NCI-H2196 (cell line): Measurements from ENCODE around the gene DCP1B.

Source experiments
- DNase-seq: peaks from one replicate; lab custom pipeline; 2025; ENCODE audit not compliant: unreplicated experiment; lab: John Stamatoyannopoulos, UW

Gene DCP1B

DNA sequence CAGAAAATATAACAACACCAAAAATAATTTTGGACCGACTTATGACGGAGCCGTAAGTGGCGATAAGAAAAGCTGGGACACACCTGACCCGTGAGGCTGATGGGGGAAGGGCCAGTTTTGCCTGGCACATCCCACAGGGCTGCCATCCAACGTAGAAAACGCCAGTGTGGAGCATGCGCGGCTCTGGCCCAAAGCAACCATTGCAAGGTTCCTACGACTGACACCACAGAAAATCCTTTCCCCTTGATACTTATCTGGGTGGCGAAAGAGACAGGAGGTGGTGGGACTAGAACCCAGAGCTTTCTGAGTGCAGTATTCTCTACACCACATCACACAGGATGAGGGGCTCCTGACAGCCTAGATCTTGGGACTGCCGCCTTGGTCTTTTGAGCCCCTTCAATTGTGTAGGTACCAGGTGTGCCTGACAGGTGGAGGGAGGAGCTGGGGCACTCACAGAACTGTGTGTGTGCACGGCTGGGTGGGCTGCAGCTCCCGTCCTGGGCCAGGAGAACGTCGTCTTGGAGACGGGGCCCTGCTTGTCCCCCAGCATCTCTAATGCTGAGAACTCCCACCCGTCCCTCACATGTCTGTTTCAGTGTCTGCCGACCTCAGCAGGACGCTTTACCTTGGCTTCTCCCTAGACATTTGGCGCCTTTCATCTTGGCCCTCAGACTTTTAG lies 68.4 kb downstream of the DCP1B start:
- DNase-seq, result no peak

DNA sequence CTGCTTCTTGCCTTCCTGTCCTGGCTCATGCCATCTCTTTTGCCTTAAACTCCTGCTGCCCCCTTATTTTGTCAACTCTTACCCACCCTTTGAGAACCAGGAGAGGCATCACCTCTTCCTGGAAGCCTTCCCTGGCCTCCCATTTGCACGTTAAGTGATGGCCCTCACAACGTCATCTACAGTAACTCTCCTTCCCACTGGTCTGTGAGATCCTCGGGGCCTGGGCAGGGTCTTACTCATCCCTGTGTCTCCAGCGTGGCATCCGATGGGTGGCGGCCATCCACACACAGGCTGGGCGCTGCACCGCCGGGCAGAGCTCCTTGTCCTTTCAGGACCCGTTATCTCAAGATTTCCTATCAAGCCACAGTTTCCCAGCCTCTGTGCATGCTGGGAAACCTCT lies 69.0 kb downstream of the DCP1B start:
- no peak for DNase-seq

DNA sequence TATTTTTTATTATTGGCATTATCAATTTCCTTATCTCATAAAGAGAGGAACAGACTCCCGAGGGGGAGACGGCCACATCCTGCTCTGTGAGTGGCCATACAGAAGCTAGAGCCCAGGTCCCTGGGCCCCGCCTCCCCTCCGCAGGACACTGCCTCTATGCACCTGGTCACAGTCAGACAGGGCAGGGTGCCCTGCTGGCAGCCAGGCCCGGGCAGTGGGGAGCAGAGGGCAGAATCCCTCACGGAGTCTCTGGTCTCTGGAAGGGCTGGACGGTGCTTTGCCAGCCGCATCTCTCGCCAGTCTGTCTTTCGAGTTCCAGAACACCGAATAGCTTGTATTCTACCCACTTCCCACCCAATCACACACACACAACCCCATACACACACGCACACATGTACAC lies 69.4 kb downstream of the DCP1B start:
- DNase-seq, result no peak

DNA sequence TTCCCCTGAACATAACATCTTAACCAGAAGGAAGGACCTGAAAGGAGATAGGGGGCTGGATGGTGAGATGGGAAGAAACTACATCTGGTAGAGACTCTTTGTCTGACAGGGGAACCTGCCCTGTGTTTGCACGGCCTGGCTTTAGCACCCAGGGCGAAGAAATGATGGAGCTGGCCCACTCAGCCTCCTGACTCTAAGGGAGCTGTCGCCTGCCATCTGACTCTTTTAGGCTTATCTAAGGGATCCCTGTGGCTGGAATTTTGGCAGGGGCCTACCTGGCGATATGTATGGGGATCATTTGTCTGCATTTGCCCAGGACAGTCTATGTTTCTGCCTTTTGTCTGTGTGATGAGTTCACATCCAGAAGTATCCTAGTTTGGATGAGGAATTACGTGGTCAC lies 70.2 kb downstream of the DCP1B start:
- no peak for DNase-seq

DNA sequence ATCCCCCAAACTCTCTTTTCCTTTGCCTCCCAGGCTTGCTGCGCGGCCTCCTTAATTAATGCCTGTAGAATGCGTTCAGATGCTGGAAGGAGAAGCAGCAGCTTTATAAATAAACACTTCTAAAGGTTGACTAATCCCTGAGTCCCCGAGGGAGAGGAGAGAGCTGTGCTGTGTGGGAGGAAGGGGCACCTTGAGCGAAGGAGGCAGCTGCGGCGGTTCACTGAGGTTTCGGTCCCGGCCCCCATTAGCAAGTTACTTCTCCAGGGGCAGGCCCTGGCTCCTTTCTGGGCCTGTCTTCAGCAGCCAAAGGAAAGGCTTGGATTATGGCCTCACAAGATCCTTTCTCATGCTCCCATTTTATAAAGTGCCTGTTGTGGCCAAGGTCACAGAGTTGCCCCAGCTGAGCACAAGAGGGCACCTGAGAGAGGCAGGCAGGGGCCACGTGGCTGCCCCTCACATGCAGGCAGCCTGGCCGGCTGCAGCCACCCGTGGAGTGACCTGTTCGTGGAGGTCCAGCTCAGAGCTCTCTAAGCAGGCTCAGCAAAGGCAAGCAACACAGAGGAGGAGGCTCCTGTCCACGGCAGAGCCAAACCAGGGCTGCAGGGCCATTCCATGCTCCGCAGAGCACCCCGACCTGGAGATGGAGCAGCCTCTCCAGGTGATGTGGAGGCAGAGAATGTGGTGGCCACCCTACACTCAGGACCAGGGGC lies 70.8 kb downstream of the DCP1B start:
- DNase-seq, result no peak

DNA sequence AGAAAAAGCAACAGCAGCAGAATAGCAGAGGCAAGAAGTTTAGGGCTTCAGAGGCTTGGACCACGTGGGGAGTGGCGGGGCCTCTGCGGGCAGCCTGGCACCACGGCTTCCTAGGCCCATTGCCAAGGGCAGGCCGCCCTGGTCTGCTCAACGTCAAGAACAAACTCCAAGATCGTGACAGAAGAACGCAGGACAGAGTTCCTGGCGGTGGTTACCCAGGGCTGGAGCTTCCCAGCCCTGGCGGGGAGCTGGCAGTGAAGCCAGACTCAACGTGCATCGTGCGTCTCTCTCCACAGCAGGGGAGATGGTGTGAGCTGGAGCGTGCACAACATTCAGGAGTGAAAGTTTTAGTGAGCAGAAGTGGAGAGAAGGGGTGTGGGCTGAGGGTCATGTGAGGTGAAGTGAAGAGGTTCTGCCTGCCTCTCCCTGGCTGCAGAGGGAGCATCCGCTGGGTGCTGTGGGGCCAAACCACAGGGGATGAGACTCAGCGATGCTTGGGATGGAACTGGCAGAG lies 71.9 kb downstream of the DCP1B start:
- DNase-seq, result no peak

DNA sequence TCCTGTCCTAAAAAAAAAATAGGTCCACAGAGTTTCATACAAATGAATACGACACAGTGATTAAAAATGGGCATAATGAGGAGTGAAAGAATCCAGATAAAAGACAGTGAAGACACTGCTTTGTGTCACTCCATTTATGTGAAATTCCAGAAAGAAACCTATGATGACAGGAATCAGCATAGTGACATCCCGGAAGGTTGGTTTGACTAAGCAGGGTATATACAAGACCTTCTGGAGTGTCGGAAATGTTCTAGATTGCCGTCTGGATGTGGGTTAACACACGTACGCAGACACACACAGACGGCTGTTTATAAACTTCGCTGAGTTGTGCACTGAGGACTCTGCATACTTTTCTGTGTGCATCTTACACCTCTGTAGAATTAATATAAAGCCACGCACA lies 72.6 kb downstream of the DCP1B start:
- DNase-seq, result no peak

DNA sequence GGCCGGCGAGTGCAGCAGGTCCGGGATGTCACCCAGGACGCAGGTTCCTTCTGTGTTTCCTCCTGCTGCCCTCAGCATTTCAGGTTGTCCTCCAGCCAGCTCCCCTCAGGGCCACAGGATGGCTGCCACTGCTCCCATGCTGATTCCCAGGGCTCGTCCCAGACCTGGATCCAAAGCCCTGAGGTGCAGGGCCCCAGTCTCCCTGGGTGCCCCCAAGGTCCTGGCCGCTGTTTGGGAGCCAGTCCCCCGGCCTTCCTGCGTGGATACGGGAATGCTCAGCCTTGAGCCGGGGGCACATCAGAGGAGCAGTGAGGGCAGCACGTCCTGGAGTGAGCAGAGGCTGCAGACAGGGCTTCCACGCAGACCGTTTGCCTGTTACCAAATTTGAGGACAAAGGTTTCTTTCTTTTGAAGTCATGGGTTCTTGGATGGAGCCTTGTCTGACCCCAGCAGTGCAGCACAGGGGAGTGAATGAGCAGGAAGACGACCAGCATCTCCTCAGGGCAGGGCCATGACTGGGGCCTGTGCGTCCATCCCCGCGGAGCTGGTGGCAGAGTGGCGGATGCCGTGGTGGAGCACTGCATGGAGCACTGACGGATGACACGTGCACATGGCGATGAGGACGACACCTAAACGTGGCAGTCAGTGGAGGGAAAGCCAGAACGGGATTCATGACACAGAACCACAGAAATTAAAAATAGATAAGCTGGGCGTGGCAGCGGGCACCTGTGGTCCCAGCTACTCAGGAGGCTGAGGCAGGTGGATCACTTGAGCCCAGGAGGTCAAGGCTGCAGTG lies 73.3 kb downstream of the DCP1B start:
- no peak for DNase-seq

DNA sequence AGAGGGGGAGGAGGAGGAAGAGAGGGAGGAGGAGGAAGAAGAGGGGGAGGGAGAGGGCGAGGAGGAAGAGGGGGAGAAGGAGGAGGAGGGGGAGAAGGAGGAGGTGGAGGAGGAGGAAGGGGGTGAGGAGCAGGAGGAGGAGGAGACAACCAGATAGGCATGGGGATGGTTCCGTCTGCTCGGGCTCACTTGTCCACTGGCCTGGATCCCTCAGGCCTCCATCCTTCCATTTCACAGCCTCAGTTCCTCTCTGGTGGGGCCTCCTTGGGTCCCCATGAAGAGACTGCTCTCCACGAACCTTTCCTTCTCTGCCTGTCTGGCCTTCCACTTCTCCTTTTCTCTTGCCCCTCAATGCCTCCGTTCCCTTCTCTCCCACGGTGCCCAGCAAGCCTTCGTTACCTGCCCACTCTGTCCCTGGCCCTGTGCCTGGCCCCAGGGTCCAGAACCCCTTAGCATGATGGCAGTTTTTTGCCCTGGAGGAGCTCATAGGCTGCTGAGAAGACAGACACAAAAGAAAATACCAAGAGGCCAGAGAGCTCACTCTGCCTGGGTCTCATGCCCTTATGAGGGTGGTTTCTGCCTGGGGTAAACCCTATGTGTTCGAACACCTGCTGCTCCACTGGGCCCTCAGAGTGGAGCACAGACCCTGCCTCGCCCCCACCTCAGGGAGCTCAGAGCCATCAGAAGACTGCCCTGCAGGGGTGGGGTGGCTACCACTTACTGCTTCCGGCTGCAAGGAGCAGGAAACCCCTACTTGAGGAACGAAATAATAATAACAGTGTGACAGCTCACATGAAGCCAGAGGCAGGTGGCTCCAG lies 74.1 kb downstream of the DCP1B start:
- DNase-seq, result no peak

DNA sequence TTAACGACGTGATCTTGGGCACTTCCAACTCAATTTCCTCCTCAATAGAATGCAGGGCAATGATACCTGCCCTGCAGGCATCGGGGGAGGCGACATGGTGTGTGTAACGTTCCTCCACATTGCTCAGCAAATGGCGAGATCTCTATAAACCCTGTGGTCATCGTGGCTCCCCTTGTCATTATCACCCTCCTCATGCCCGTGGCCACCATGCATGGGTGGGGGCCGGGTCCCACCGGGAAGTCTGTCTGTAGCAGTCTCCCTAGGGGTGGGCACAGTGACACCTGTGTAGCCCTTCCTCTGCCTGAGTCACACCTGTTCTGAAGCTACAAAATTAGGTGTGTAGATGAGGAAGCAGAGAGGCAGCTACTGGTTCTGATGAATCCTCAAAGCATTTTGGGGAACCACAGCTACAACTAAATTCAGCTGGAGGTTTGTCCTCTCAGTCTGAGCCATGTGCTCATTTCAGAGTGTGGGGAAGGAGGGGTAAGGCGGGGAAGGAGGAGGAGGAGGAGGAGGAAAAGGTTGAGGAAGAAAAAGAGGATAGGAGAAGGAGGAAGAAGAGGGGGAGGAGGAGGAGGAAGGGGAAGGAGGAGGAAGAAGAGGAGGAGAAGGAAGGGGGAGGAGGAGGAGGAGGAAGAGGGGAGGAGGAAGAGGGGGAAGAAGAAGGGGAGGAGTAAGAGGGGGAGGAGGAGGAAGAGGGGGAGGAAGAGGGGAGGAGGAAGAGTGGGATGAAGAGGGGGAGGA lies 74.8 kb downstream of the DCP1B start:
- no peak for DNase-seq

DNA sequence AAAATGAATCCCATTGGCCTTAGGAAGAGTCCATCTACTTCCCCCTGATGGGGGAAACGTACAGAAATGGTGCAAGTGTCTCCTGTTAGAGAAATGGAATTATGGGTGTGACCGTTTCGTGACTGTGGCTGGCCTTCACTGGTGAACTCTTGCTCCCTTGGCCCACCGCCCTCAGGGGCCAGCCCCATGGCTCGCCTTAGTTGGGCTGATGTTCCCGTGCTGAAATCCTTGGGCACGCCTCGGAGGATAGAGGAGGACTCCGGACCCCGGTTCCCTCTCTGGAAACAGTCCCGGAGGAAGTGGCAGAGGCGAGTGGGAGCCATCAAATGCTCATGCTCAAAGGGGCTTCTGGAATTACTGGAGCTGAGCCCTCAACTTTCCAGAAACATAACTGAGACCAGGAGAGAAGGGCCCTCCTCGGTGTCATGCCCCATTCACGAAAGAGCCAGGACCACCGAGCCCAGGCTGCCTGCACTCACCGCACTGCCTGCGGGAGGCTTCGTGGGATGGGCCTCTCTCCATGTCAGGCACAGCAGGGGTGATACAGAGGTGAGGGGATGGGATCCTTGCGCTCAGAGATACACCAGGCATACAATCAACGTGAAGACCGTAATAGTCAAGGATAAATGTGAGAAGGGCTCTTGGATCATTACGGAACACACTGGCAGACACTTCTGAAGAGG lies 75.7 kb downstream of the DCP1B start:
- no peak for DNase-seq

DNA sequence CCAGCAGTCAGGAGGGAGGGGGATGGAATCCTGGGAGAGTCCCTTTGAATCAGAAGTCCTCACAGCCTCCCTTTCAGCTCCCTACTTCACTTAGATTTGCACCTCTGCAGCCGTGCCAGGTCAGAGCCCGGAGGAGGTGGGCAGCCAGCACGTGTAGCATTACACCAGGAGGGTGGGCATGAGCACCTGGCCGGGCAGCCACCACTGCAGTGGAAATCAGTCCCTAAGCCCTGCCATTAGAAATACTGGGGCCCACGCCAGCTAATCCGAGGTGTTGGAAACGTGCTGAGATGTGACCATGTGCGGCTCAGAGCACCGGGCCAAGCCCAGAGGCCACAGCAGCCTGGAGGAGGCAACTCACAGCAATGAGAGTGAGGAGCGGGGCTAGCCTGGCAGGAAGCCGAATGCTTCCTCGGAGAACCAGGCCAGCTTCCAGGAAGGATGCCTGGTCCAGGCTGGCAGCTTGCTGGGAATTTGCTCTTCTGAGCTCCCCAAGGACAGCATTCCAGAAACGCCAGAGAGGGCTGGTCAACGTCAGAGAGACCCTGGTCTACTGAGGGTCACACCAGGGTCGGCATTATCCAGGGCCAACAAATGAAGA lies 76.4 kb downstream of the DCP1B start:
- DNase-seq, result no peak

DNA sequence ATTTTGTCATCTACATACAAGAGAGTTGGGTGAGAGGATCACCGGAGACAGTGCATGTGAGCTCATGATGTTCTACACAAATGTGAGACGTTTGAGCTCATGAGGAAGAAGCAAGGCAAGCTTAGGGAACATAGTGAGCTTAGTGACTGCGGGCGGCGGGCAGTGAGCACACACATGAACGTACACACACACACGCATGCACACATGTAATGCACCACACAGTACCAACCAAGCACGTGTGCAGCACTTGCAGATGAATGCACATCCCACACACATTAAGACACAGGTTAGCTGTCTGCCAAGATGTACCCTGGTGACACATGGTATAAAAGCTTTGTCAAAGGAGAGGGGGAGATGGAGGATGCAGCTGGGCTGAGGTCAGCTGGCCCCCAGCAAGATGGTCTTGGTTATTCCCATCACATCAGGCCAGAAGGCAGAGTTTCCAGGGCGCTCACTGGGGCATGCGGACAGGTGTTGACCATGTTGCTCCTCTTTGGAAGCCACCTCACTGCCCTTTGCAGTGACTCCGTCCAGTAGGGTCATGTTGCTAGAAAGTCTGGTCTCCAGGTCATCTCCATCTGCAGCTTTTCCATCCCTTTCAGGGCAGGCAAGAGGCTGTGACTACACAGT lies 77.1 kb downstream of the DCP1B start:
- no peak for DNase-seq

DNA sequence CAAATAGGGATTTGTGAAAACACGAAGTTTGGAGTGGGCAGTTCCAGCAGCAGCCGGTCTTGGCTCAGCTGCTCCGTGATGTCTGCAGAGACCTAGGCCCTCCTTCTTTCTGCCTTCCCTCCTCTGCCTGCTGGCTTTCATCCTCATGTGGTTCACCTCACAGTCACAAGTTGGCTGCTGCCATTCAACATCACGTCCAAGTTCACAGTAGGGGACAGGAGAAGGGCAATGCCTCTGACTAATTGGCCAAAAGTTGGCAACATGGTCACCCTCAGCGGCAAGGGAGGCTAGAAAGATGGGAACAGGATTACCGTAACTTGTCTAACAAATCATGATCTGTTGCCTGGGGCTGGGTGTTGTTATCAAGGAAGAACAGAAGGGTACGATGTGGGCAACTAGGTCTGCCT lies 78.0 kb downstream of the DCP1B start:
- DNase-seq, result no peak

DNA sequence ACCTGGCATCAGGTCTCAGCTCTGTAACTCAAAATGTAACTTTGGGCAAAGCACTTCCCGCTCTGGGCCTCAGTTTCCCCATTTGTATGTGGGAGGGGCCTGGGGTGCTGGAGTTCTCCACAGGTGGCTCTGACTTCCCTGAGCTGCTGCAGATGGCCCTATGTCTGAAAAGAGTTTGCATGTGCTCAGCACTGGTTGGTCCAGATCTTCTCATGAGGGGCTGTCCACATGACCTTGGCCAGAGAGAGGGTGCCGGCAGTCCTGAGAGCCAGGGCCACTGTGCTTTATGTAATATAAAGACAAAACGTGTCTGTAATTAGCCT lies 78.6 kb downstream of the DCP1B start:
- DNase-seq, result no peak

DNA sequence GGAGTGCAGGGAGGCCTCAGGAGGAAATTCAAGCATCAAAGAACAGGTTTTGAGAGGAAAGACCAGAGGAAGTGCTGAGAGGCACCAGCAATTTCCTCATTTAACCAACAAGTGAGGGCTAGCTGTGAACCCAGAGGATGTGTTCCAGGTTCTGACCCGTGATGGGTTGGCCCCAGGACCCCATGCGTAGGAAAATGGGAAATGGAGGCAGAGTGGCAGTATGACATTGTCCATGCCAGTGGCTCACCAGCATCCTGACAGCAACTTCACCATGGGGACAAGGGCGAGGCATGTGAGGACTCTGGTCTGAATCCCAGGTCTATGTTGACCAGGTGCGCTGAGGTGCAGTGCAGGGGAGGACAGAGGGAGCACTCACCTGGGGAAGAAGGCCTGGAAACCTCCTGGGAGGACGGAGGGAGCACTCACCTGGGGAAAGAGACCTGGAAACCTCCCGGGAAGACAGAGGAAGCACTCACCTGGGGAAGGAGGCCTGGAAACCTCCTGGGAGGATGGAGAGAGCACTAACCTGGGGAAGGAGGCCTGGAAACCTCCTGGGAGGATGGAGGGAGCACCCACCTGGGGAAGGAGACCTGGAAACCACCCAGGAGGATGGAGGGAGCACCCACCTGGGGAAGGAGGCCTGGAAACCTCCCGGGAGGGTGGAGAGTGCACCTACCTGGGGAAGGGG lies 79.1 kb downstream of the DCP1B start:
- DNase-seq, result no peak

DNA sequence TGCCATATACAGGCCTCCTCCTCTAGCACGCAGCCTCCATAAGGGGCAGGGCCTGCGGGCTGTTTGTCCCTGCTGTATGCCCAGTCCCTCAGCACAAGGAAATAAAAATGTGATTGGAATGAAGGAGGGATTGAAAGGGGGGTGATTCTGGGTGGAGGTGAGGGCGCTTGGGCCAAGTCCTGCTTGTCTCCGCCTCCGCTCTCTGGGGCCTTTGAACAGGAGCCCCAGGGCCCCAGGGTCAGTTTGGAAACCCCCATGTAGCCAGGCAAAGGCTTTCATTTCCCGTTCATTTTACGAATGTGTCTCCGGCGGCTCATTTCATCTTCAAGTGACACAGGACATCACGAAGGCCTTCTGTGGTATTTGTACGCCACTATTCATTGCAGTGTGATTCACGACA lies 81.3 kb downstream of the DCP1B start:
- no peak for DNase-seq

DNA sequence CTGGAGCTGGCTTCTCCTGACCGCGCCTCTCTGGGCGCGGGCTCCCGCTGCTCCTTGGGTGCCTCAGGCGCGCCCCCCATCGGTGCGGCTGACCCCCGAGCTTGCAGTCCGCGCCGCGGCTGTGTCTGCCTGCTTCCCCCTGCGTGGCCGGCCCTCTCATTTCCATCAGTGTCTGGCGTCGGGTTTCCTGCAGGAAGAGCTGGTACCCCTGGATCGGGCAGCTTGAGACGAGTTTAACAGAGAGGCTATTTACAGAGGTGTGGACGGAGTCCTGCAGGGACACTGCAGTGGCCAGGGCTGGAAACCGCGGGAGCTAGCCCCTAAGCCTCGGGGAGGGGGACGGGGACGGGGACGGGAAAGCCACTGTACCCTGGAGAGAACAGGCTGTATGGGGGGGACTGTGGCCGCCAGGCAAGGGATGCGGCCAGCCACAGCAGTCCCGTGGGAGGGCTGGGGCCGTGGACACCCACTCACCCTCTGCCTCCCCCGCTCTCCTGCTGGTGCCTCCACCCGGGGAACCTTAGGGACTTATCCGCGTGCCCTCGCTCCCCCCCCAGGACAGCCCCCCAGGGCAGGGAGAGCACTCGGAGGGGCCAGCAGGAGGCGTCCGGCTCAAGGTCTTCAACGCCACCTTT lies 82.1 kb downstream of the DCP1B start:
- no peak for DNase-seq
